Kidney epithelial cell (primary cell): ENCODE results near the gene NRP2. TPM values are rescaled to one million over a fixed set of nuclear protein-coding genes. Genes with fewer than 3 reads are reported as not detected.

Experiments
- DNase-seq: peaks from one replicate; pipeline ENCODE4 v3.0.0-alpha.2; 2010; ENCODE audit warnings: low read depth
- H3K27me3 ChIP-seq: 2 replicates; pipeline ENCODE4 v1.6.0; 2011; ENCODE audit warnings: low read length; ENCODE audit not compliant: control insufficient read depth, insufficient read depth
- H3K36me3 ChIP-seq: 2 replicates; pipeline ENCODE4 v1.5.1; 2011; ENCODE audit warnings: low read length; ENCODE audit not compliant: control insufficient read depth, insufficient read depth
- H3K4me3 ChIP-seq: 2 replicates; pipeline ENCODE4 v1.5.1; 2011; ENCODE audit warnings: low read depth, mild to moderate bottlenecking, control low read depth, low read length
- CTCF ChIP-seq: IDR thresholded peaks from 2 replicates; pipeline ENCODE4 v1.5.1; 2011; ENCODE audit warnings: mild to moderate bottlenecking, moderate library complexity, low read length, control low read depth, inconsistent platforms; ENCODE audit not compliant: insufficient read depth, poor library complexity, severe bottlenecking
- total RNA-seq: library from RNA; depleted of rRNA; stranded (reverse); fragments of >200 nt; gene quantifications from 2 replicates; pipeline ENCODE4 v1.2.3, GENCODE V29; 2015

Gene NRP2
- total RNA-seq, 1 donor from 2014 or later, result 78.6 TPM

DNA sequence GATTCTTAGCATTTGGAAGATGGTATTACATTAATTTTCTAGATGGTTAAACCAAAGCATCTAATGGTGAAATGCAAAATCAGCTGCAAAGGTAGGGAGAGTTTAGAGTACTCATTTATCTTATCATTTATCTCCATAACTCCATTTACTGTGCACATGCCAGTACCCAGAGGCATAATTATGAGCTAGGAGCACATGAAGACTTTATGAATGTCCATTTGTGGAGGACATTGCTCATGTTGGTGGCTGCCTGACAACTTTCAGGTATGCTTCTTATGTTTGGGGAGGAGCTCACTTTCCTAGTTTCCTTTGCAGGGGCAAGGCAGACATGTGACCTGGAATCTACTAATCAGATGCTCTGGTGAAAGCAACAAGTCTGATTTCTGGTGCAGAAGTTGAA lies 134.0 kb downstream of the NRP2 start:
- TF ChIP-seq CTCF, result no peak

DNA sequence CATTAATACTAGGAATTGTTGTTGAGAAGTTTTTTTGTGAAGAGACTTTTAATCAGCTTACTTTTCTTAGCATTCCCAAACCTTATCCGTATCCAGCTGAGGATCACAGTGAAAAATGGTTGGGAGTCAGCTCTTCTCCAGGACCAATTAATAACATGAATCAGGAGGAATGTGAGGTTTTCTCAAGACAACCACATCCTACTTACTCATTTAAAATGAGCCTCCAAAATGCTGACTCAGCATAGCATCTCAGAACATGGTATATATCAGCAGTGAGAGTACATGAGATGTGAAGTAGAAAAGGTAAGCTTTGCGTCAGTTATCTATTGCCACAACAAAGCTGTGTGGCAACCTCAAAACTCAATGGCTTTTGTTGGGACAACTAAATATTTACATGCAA lies 140.3 kb downstream of the NRP2 start:
- DNase-seq, result peak; percentile 10
- no peak for TF ChIP-seq CTCF
- H3K27me3 ChIP-seq, result no peaks in the 10 kb centered on the region
- no peak overlapping the region for H3K4me3 ChIP-seq
- H3K36me3 ChIP-seq, result no peaks in the 10 kb centered on the region

More for the DNA sequence above, 134.0 kb downstream of the NRP2 start:
- no peaks in the 10 kb centered on the region for H3K36me3 ChIP-seq
- H3K27me3 ChIP-seq, result no peaks in the 10 kb centered on the region
- H3K4me3 ChIP-seq, result no peak overlapping the region
- DNase-seq, result no peak

DNA sequence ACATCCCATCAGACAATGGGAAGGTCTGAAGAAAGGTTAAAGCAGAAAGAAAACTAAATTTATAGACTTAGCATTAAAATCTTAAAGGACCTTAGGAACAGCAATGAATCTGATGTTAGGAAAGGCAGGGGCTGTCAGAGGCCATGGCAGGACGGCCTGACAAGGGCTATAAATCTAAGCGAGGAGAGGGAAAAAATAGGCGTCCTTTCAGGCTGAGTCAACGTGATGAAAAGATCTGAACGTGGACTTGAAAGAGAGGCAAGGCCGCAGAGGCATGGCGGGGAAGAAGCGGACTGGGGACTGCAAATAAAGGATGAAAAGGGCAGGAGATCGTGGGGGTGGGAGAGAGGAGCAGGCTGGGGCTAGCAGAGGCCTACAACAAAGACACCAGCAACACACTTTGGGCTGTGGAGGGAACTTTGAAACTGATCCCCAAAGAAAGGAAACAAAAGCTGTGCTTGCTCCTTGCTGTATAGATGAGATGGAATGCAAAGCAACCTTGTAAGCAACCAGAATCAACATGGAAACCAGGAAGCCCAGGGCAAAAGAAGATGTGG lies 145.6 kb downstream of the NRP2 start:
- Histone ChIP-seq H3K27me3 (no peaks in the 10 kb centered on the region), H3K4me3 (no peak overlapping the region), H3K36me3 (no peaks in the 10 kb centered on the region)
- no peak for TF ChIP-seq CTCF
- no peak for DNase-seq

GRCh38 chr2:205833864-205834263 lies 151.6 kb downstream of the NRP2 start:
- DNase-seq, result no peak
- H3K27me3 ChIP-seq, result no peaks in the 10 kb centered on the region
- no peak for TF ChIP-seq CTCF
- H3K4me3 ChIP-seq, result no peak overlapping the region
- H3K36me3 ChIP-seq, result no peaks in the 10 kb centered on the region

DNA sequence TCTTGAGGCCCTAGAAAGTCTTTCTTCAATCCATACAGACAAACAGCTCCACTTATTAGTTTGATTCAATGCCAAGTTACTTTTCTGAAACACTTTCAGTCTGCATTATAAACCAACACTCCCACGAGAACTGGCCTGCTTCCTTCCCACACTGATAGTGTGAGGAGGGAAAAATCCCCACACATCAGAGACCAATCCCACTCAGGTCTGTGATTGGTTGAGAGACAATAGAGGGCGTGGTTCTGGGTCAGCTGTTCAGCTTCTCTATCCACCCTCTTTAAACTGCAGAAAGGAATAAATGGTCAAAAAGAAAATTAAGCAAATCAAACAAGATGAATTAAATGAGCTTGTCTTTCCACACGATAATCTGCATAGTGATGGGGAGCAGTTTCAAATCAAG lies 152.5 kb downstream of the NRP2 start:
- TF ChIP-seq CTCF, result no peak
- no peak for DNase-seq
- Histone ChIP-seq H3K36me3 (no peaks in the 10 kb centered on the region), H3K4me3 (no peak overlapping the region), H3K27me3 (no peaks in the 10 kb centered on the region)

DNA sequence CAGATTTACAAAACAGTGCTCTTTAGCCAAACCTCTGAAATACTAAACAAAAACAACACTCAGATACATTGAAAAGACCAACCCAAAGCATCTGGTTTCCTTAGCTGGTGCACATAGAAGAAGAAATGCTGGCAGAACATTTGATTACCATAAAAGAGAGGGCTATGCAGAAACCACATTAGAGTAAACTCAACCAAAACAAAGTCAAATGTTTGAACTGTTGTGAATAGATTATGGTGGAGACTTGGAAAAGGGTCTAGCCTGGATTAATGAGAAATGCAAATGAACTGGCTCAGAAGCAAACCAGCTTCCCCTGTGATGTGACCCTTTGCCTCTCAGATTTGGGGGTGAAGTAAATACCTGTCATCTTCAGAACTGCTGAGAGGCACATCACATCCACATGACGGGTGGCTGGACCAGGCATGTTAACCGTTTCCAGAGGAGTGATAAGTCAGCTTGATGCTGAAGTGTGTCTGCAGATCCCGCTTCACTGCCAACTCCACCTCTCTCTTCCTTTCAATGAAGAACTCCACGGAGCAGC lies 153.0 kb downstream of the NRP2 start:
- H3K27me3 ChIP-seq, result no peaks in the 10 kb centered on the region
- no peak for DNase-seq
- no peak overlapping the region for H3K4me3 ChIP-seq
- TF ChIP-seq CTCF, result no peak
- no peaks in the 10 kb centered on the region for H3K36me3 ChIP-seq
